ENCODE results near the gene C1orf174. TPM values are rescaled to one million over a fixed set of nuclear protein-coding genes. Genes with fewer than 3 reads are reported as not detected.

The C1orf174 gene
- total RNA-seq, 1 donor from 2014 or later, result 22.1 TPM

DNA sequence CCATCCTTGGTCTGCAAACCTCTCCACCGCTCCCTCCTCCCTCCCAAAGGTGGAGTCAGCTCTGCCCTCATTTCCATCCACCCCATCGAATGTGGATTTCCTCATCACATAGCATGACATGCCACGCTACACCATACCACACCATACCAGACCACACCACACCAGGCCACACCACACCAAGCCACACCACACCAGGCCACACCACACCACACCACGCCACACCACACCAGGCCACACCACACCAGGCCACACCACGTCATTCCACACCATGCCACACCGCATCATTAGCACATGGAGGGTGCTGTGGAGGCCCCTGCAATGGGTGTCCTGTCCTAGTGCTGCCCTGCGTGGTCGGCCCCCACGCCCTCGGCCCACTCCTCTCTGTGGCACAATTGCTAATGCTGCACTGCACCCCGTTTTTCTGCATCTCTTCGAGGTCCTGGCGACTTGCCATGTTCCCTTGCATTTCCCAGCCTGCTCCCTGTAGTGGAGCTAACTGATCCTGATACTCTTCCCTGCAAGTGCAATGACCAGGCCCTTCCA, 31.5 kb downstream of the C1orf174 start:
- TF ChIP-seq, protein P1, sequence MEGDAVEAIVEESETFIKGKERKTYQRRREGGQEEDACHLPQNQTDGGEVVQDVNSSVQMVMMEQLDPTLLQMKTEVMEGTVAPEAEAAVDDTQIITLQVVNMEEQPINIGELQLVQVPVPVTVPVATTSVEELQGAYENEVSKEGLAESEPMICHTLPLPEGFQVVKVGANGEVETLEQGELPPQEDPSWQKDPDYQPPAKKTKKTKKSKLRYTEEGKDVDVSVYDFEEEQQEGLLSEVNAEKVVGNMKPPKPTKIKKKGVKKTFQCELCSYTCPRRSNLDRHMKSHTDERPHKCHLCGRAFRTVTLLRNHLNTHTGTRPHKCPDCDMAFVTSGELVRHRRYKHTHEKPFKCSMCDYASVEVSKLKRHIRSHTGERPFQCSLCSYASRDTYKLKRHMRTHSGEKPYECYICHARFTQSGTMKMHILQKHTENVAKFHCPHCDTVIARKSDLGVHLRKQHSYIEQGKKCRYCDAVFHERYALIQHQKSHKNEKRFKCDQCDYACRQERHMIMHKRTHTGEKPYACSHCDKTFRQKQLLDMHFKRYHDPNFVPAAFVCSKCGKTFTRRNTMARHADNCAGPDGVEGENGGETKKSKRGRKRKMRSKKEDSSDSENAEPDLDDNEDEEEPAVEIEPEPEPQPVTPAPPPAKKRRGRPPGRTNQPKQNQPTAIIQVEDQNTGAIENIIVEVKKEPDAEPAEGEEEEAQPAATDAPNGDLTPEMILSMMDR (IDR thresholded peaks at IDR 0.05), result no peak
- Mint-ChIP-seq H3K4me3 (ENCODE audit: unreplicated experiment) (no peak overlapping the region), H3K4me1 (ENCODE audit: unreplicated experiment) (no peaks in the 10 kb centered on the region), H3K27me3 (ENCODE audit: unreplicated experiment) (no peaks in the 10 kb centered on the region), H3K36me3 (ENCODE audit: unreplicated experiment) (peaks cover 18% of the 10 kb centered on the region), H3K27ac (ENCODE audit: unreplicated experiment) (no peak overlapping the region), H3K9me3 (ENCODE audit: unreplicated experiment) (no peaks in the 10 kb centered on the region)
- no peak for DNase-seq (ENCODE audit: extremely low spot score, unreplicated experiment)

DNA sequence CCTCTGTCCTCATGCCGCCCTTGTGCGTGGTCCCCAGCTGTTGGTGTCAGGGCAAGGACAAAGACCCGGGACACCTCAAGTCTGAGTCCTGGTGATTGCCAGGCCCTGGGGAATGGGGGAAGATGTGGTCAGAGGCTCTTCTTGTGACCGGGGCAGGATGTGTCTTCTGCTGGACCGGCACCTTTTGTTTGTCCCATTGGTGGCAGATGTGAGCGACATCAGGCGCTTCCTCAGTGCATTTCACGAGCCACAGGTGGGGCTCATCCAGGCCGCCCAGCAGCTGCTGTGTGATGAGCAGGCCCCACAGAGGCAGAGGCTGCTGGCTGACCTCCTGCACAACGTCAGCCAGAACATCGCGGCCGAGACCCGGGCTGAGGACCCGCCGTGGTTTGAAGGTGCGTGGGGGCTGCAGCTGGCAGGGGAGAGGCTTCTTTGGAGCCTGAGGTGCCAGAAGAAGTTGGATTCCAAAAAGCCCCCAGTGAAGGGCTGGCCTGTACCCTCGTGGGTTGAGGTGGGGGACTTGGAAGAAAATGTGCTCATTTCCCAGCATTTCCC, 34.4 kb downstream of the C1orf174 start:
- H3K27ac Mint-ChIP-seq (ENCODE audit: unreplicated experiment), result no peak overlapping the region
- H3K36me3 Mint-ChIP-seq (ENCODE audit: unreplicated experiment), result peaks cover 15% of the 10 kb centered on the region
- H3K4me1 Mint-ChIP-seq (ENCODE audit: unreplicated experiment), result no peaks in the 10 kb centered on the region
- H3K27me3 Mint-ChIP-seq (ENCODE audit: unreplicated experiment), result no peaks in the 10 kb centered on the region
- no peak overlapping the region for H3K4me3 Mint-ChIP-seq (ENCODE audit: unreplicated experiment)
- H3K9me3 Mint-ChIP-seq (ENCODE audit: unreplicated experiment), result no peaks in the 10 kb centered on the region
- DNase-seq (ENCODE audit: extremely low spot score, unreplicated experiment), result no peak
- TF ChIP-seq, protein P1 (IDR thresholded peaks at IDR 0.05), result no peak

DNA sequence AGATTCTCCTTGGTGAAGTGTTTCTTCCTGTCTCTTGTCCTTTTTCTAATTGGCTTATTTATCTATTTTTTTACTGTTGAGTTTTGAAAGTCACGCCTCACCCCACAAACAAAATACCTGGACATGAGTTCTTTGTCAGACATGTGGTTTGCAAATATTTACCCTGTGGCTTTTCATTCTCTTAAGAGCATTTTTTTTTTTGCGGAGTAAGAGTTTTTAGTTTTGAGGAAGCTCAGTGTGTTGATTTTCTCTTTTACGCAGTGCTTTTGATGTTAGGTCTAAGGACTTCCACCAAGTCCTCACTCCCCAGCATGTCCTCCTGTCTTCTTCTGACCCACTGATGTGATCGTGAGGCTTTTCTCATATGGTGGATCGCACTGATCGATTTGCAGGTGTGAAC, 35.2 kb downstream of the C1orf174 start:
- H3K4me1 Mint-ChIP-seq (ENCODE audit: unreplicated experiment), result peaks cover under 1% of the 10 kb centered on the region
- H3K9me3 Mint-ChIP-seq (ENCODE audit: unreplicated experiment), result no peaks in the 10 kb centered on the region
- TF ChIP-seq, protein P1 (IDR thresholded peaks at IDR 0.05), result no peak
- H3K36me3 Mint-ChIP-seq (ENCODE audit: unreplicated experiment), result peaks cover 15% of the 10 kb centered on the region
- H3K27me3 Mint-ChIP-seq (ENCODE audit: unreplicated experiment), result no peaks in the 10 kb centered on the region
- no peak for DNase-seq (ENCODE audit: extremely low spot score, unreplicated experiment)
- H3K27ac Mint-ChIP-seq (ENCODE audit: unreplicated experiment), result no peak overlapping the region
- H3K4me3 Mint-ChIP-seq (ENCODE audit: unreplicated experiment), result no peak overlapping the region

DNA sequence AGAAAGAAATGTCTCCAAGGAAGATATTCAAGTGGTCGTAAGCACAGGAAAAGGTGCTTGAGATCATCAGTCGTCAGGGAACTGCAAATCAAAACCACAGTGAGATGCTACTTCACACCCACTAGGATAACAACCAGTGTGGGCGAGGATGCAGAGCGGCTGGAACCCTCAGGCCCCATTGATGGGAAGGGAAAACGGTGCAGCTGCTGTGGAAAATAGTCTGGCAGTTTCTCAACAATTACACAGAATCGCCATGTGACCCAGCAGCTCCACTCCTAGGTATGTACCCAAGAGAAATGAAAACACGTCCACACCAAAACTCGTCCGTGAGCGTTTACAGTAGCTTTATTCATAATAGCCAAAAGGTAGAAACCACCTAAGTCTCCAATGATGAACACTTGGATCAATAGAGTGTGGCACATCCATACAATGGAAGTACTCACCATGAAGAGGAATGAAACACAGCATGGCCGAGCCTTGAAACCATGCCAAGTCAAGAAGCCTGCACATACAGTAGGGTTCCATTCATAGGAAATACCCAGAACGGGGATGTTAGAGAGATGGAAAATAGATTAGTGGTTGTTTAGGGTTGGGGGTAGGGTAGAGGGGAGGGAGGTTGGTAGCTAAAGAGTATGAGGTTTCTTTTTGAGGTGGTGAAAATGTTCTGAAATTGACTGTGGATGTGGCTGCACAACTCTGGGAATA, 36.7 kb downstream of the C1orf174 start:
- TF ChIP-seq, protein P1 (IDR thresholded peaks at IDR 0.05), result no peak
- no peak overlapping the region for H3K27ac Mint-ChIP-seq (ENCODE audit: unreplicated experiment)

DNA sequence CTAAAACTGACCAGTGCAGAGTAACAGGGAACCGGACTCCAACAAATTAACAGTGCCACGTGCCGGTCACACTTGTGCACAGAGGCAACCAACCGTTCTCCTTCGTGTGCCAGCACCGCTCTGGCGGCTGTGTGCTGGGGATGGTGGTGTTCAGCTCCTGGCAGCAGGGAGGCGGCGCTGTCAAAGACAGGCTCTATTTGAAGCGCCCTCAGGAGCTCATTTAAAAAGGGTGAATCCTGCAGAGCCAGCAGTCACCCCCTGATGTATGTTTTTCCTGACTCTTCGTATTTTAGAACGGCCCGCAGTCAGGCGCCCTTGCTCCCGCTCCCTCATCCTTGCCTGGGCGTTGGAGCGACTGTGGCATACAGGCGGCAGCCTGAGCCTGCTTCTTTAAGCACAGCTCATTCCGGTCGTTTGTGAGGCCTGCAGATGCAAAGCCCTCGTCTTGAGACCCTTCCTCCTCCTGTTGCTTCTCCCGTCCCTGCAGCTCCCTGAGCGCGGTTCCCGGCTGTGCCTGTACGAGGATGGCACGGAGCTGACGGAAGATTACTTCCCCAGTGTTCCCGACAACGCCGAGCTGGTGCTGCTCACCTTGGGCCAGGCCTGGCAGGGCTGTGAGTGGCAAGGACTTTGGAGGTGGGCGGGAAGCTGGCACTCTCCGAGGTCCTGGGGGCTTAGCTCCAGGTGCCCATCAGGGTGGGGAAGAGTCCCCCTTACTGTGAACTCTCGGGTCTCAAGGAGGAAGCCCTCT, 41.7 kb downstream of the C1orf174 start:
- H3K36me3 Mint-ChIP-seq (ENCODE audit: unreplicated experiment), result peaks cover 2% of the 10 kb centered on the region
- TF ChIP-seq, protein P1 (IDR thresholded peaks at IDR 0.05), result no peak

More for the DNA sequence above, 36.7 kb downstream of the C1orf174 start:
- H3K4me3 Mint-ChIP-seq (ENCODE audit: unreplicated experiment), result no peak overlapping the region
- DNase-seq (ENCODE audit: extremely low spot score, unreplicated experiment), result no peak
- H3K4me1 Mint-ChIP-seq (ENCODE audit: unreplicated experiment), result peaks cover 7% of the 10 kb centered on the region
- H3K27me3 Mint-ChIP-seq (ENCODE audit: unreplicated experiment), result no peaks in the 10 kb centered on the region
- H3K36me3 Mint-ChIP-seq (ENCODE audit: unreplicated experiment), result peaks cover 9% of the 10 kb centered on the region
- H3K9me3 Mint-ChIP-seq (ENCODE audit: unreplicated experiment), result no peaks in the 10 kb centered on the region

More for the DNA sequence above, 41.7 kb downstream of the C1orf174 start:
- Mint-ChIP-seq H3K27ac (ENCODE audit: unreplicated experiment) (no peak overlapping the region), H3K9me3 (ENCODE audit: unreplicated experiment) (no peaks in the 10 kb centered on the region), H3K27me3 (ENCODE audit: unreplicated experiment) (no peaks in the 10 kb centered on the region), H3K4me3 (ENCODE audit: unreplicated experiment) (peak overlapping the region; percentile 93), H3K4me1 (ENCODE audit: unreplicated experiment) (peaks cover 31% of the 10 kb centered on the region)
- no peak for DNase-seq (ENCODE audit: extremely low spot score, unreplicated experiment)
